Activated naive CD4-positive, alpha-beta T cell treated with Interleukin-2 at 50 U/mL for 16 hours (primary cell): ENCODE data around the gene PROSER3.

Experiments used
- DNase-seq: peaks from one replicate; pipeline ENCODE4 v3.0.0-alpha.2; 2020

PROSER3 gene

GRCh38 chr19:35779033-35779432, 21.1 kb downstream of the PROSER3 start:
- DNase-seq = no peak

DNA sequence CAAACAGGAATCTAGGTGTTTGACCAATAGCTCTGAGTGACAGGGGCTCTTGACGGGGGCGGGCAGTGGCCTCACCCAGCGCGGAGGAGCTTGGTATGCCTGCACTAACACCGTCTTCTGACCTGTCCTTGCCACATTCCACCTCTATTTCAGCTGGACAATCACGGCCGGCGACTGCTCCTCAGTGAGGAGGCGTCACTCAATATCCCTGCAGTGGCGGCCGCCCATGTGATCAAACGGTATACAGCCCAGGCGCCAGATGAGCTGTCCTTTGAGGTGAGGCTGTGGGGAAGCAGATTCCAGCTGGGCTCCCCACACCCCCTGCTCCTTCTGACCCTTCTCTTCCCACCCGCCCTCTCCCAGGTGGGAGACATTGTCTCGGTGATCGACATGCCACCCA, 22.1 kb downstream of the PROSER3 start:
- no peak for DNase-seq

DNA sequence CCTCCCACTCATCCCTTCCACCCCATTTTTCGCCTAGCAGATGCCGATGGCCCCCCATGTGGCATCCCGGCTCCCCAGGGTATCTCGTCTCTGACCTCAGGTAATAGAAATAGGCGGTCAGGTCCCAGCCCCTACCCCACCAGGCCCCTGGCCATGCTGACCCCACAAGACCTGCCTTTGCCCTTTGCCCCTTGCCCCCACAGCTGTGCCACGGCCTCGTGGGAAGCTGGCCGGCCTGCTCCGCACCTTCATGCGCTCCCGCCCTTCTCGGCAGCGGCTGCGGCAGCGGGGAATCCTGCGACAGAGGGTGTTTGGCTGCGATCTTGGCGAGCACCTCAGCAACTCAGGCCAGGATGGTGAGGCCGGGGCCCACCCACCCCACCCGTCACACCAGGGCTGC, 22.7 kb downstream of the PROSER3 start:
- no peak for DNase-seq

- no peak for DNase-seq
Measured at GRCh38 chr19:35781650-35782049, 23.7 kb downstream of the PROSER3 start.

- DNase-seq = no peak
Measured at GRCh38 chr19:35782589-35782988, 24.6 kb downstream of the PROSER3 start.

GRCh38 chr19:35783469-35784434, 25.8 kb downstream of the PROSER3 start:
- no peak for DNase-seq

DNA sequence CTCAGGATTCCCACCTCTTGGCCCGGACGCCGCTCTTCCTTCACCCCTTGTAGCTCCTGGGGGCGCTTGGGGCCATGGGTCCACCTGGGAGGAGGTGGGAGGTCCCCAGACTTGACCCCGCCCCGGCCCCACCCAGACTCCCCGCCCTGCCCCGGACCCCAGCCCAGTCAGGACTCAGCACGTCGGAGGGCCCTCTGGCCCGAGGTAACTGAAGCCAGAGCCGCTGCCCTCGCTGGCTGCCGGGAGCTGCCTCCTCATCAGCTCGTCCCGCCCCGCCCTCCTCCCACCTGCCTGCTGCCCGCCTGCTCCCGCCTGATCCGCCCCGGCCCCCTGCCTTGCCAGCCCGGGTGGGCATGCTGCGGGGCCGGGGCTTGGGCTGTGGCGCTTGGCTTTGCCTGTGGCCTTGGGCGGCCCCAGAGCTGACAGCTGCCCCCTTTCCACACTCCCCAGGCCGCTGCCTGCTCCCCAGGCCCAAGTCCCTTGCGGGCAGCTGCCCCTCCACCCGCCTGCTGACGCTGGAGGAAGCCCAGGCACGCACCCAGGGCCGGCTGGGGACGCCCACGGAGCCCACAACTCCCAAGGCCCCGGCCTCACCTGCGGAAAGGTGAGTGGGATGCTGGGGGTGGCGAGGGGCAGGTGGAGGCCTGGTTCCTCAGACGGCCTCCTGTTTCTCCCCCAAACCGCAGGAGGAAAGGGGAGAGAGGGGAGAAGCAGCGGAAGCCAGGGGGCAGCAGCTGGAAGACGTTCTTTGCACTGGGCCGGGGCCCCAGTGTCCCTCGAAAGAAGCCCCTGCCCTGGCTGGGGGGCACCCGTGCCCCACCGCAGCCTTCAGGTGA, 26.7 kb downstream of the PROSER3 start:
- no peak for DNase-seq

GRCh38 chr19:35785339-35785627, 27.3 kb downstream of the PROSER3 start:
- no peak for DNase-seq

GRCh38 chr19:35786299-35787160, 28.6 kb downstream of the PROSER3 start:
- DNase-seq = no peak

DNA sequence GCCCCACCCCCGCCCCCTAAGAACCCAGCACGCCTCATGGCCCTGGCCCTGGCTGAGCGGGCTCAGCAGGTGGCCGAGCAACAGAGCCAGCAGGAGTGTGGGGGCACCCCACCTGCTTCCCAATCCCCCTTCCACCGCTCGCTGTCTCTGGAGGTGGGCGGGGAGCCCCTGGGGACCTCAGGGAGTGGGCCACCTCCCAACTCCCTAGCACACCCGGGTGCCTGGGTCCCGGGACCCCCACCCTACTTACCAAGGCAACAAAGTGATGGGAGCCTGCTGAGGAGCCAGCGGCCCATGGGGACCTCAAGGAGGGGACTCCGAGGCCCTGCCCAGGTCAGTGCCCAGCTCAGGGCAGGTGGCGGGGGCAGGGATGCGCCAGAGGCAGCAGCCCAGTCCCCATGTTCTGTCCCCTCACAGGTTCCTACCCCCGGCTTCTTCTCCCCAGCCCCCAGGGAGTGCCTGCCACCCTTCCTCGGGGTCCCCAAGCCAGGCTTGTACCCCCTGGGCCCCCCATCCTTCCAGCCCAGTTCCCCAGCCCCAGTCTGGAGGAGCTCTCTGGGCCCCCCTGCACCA, 29.3 kb downstream of the PROSER3 start:
- DNase-seq = no peak

- no peak for DNase-seq
Measured at GRCh38 chr19:35788205-35788960, 30.4 kb downstream of the PROSER3 start.

DNA sequence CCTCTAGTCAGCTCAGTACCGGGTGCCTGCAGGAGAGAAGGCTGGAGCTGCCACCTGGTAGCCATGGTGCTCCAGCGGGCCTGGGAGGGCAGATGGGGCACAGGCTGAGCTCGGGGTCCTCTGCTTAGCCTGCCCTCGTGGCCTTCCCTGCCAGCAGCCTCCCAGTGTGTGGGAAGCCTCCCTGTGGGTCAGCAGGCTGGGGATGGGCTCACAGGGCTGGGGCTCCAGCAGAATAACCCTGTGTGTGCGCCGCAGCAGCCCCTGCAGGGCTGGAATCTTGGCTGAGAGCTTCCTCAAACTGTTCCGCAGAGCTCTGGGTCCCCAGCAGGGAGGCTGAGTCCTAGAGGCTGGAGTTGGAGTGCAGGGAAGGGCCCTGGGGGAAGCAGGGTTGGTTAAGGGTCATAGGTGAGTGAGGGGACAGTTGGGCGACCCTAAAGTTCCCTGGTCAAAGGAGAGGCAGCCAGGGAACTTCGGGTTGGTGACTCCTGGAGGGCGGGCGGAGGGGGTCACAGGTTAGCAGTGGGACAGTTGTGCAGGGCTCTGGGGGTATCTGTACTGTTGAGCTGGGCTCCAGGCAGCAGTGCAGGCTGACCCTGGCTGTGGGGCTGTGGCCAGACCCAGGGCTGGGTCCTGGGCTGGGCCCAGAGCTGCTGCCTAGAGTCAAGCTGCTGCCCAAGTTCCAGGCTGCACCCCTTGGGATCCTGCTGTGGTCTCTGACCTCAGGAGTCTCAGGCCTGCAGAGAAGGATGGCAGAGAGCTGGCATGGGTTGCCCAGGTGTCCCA, 31.4 kb downstream of the PROSER3 start:
- no peak for DNase-seq

- no peak for DNase-seq
Measured at GRCh38 chr19:35789978-35790944, 32.3 kb downstream of the PROSER3 start.

DNA sequence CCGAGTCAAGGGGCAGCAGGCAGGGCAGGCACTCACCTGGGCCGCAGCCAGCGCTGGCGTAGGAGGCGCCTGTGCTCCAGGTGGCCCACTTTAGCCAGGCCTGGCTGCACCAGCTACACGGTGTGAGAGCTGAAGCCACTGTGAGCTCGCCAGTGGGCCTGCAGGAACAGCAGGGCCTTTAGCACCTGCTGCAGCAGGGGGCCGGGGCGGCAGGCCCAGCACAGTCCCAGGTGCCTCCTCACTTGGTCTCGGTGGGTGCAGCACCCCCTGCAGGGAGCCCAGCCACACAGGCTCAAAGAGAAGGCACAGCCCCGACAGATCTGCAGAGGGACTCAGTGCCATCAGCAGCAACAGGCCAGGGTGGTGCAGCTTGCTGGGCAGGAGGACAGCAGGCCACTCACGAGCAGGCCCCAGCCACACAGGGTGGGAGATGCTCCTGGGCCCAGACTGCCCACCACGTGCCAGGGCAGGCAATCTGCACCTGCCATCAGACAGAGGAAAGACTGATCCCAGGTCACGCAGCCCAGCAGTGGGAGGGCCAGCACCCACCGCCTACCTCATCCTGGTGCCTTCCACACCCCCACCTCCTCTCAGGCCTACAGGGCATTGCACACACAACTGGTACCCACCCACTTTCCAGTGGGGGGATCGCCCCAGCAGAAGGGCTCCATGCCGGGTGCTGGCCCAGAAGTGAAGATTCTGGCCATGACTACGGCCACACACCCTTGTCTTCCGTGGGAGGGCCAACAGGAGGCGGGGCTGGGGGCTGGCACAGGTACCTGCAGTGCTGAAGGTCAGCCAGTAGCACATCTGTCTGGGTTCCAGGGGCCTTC, 33.2 kb downstream of the PROSER3 start:
- no peak for DNase-seq

GRCh38 chr19:35791814-35792279, 33.9 kb downstream of the PROSER3 start:
- no peak for DNase-seq

DNA sequence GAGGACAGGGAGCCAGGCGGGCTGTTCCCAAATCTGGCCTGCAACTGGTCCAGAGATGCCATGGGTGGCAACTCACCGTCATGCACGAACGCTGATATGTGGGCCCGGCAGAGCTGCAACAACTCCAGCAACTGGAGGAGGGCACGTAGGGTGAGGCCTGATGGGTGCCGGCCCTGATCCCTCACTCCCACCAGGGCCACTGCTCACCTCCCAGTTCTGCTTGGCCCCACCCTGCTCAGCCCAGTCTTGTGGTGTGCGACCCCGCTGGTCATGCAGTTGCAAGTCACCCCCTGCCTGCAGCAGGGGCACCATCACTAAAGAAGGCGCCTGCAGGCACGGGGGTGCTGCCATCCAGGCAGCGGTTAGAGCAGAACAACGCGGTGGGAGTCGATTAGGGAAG, 34.3 kb downstream of the PROSER3 start:
- no peak for DNase-seq

DNA sequence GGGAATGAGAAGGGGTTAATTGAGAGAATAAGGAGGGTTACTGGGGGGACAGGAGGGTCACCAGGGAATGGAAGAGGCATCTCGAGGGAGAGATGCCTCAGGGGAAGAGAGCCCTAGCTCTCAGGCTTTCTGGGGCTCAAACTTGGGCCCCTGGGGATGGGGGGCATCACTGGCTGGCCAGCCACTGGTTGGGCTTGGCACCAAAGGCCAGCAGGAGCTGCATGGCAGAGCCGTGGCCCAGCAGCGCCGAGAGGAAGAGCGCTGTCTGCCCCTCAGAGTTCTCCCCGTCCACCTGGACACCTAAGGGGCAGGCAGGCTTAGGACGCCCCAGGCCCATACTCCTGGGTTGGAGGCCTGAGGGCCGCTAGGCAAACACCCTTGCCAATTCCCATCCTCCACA, 34.9 kb downstream of the PROSER3 start:
- DNase-seq = no peak

GRCh38 chr19:35793381-35794165, 35.6 kb downstream of the PROSER3 start:
- DNase-seq = no peak
